CD4-positive, CD25-positive, alpha-beta regulatory T cell (primary cell): Measurements from ENCODE around the gene DNAJB8. TPM values are rescaled to one million over a fixed set of nuclear protein-coding genes. Genes with fewer than 3 reads are reported as not detected.
A peak's percentile ranks its signal among the peaks of the same experiment; 100 is the strongest.

Experiments used
- ATAC-seq, 2 donors: fragments of 150-1000 bp; cut with Tn5 transposase; one replicate each; pipeline ENCODE4 v1.10.0; 2021; ENCODE audit warnings: low read depth in 2 of 2, moderate number of reproducible peaks in 2 of 2, moderate library complexity in 1 of 2
- DNase-seq, 3 donors: peaks; one replicate each; pipeline versions ENCODE4 v3.0.0 to v3.0.0-alpha.2; 2012 to 2022; ENCODE audit warnings: mixed read lengths in 1 of 3
- H3K27ac ChIP-seq: one replicate; pipeline ENCODE4 v1.7.0; 2013; ENCODE audit warnings: mild to moderate bottlenecking, low read length; ENCODE audit not compliant: insufficient read depth, poor library complexity, severe bottlenecking
- H3K27me3 ChIP-seq: one replicate; pipeline ENCODE4 v1.7.0; 2013; ENCODE audit warnings: low read length; ENCODE audit not compliant: control insufficient read depth, insufficient read depth
- H3K36me3 ChIP-seq: one replicate; pipeline ENCODE4 v1.7.0; 2013; ENCODE audit warnings: mild to moderate bottlenecking, low read length, moderate library complexity; ENCODE audit not compliant: control insufficient read depth, insufficient read depth
- H3K4me1 ChIP-seq: 2 replicates; pipeline ENCODE4 v1.7.0; 2013; ENCODE audit warnings: mild to moderate bottlenecking, low read length; ENCODE audit not compliant: insufficient read depth, control insufficient read depth, poor library complexity, severe bottlenecking
- H3K4me3 ChIP-seq: one replicate; pipeline ENCODE4 v1.7.0; 2013; ENCODE audit warnings: low read depth, mild to moderate bottlenecking, low read length, moderate library complexity
- H3K9me3 ChIP-seq, 2 experiments: 1 replicate in 1 of 2; 2 replicates in 1 of 2; pipeline ENCODE4 v1.7.0; 2013; ENCODE audit warnings: low read length in 2 of 2, mild to moderate bottlenecking in 1 of 2, moderate library complexity in 1 of 2; ENCODE audit not compliant: control insufficient read depth in 2 of 2
- H3K27ac Mint-ChIP-seq, 3 donors: one replicate each; pipeline ENCODE4 v1.8.0; 2020 to 2022; ENCODE audit warnings: mild to moderate bottlenecking in 3 of 3, mixed read lengths in 3 of 3, moderate library complexity in 2 of 3
- H3K27me3 Mint-ChIP-seq: one replicate; pipeline ENCODE4 v1.8.0; 2022; ENCODE audit warnings: mild to moderate bottlenecking, mixed read lengths
- H3K36me3 Mint-ChIP-seq: one replicate; pipeline ENCODE4 v1.8.0; 2020; ENCODE audit warnings: mixed read lengths
- H3K4me1 Mint-ChIP-seq, 4 donors: one replicate each; pipeline ENCODE4 v1.8.0; 2020 to 2022; ENCODE audit warnings: mixed read lengths in 4 of 4, mild to moderate bottlenecking in 1 of 4
- H3K4me3 Mint-ChIP-seq, 4 donors: one replicate each; pipeline ENCODE4 v1.8.0; 2020 to 2022; ENCODE audit warnings: mild to moderate bottlenecking in 4 of 4, mixed read lengths in 4 of 4, moderate library complexity in 3 of 4
- H3K9me3 Mint-ChIP-seq, 7 donors: one replicate each; pipeline ENCODE4 v1.8.0; 2020 to 2022; ENCODE audit warnings: mixed read lengths in 7 of 7, mild to moderate bottlenecking in 3 of 7, moderate library complexity in 2 of 7
- polyA plus RNA-seq, 4 donors: library from polyadenylated mRNA; unstranded; fragments of 300-500 nt; fragmentation: Illumina TruSeq; gene quantifications; one replicate each; pipeline ENCODE4 v1.2.3, GENCODE V29; 2021
- total RNA-seq: library from RNA; stranded (reverse); gene quantifications from one replicate; pipeline ENCODE4 v1.2.3, GENCODE V29; 2022

The DNAJB8 gene
- total and polyA plus RNA-seq, 5 donors from 2014 or later = not detected

- Mint-ChIP-seq H3K4me3 (peak overlapping the region; percentile 52 to 85 (median 78)), H3K27ac (no peak overlapping the region), H3K9me3 (peaks cover 0 to 3% (median 0%) of the 10 kb centered on the region in 7 donors), H3K27me3 (peaks cover 77% of the 10 kb centered on the region), H3K4me1 (peaks cover 0 to 47% (median 8%) of the 10 kb centered on the region in 4 donors), H3K36me3 (no peaks in the 10 kb centered on the region)
- no peaks in the 10 kb centered on the region for H3K9me3 ChIP-seq
- DNase-seq (no peak), ATAC-seq (no peak)
- H3K27ac ChIP-seq = no peak overlapping the region
- no peaks in the 10 kb centered on the region for H3K36me3 ChIP-seq
- peaks cover 15% of the 10 kb centered on the region for H3K27me3 ChIP-seq
- peaks cover 67% of the 10 kb centered on the region for H3K4me1 ChIP-seq
- no peak overlapping the region for H3K4me3 ChIP-seq
These were observed 22.4 kb upstream of the DNAJB8 start for GRCh38 chr3:128488991-128489673.

GRCh38 chr3:128488636-128488990 lies 21.9 kb upstream of the DNAJB8 start:
- Histone ChIP-seq H3K9me3 (no peaks in the 10 kb centered on the region), H3K4me3 (no peak overlapping the region), H3K4me1 (peaks cover 67% of the 10 kb centered on the region), H3K27ac (no peak overlapping the region), H3K27me3 (peaks cover 13% of the 10 kb centered on the region), H3K36me3 (no peaks in the 10 kb centered on the region)
- H3K9me3 Mint-ChIP-seq = peaks cover 0 to 4% (median 0%) of the 10 kb centered on the region in 7 donors
- H3K27ac Mint-ChIP-seq = no peak overlapping the region
- peaks cover 0 to 50% (median 8%) of the 10 kb centered on the region in 4 donors for H3K4me1 Mint-ChIP-seq
- no peaks in the 10 kb centered on the region for H3K36me3 Mint-ChIP-seq
- peaks cover 77% of the 10 kb centered on the region for H3K27me3 Mint-ChIP-seq
- ATAC-seq (no peak), DNase-seq (no peak)
- H3K4me3 Mint-ChIP-seq = peak overlapping the region; percentile 52 to 79 (median 70)

GRCh38 chr3:128487813-128488635 lies 21.3 kb upstream of the DNAJB8 start:
- no peak overlapping the region for H3K27ac Mint-ChIP-seq
- no peak for ATAC-seq
- H3K9me3 Mint-ChIP-seq = peaks cover 0 to 7% (median 0%) of the 10 kb centered on the region in 7 donors
- Histone ChIP-seq H3K36me3 (no peaks in the 10 kb centered on the region), H3K27me3 (peaks cover 13% of the 10 kb centered on the region), H3K4me1 (peaks cover 72% of the 10 kb centered on the region), H3K4me3 (no peak overlapping the region), H3K9me3 (no peaks in the 10 kb centered on the region), H3K27ac (no peak overlapping the region)
- peaks cover 0 to 52% (median 12%) of the 10 kb centered on the region in 4 donors for H3K4me1 Mint-ChIP-seq
- H3K36me3 Mint-ChIP-seq = no peaks in the 10 kb centered on the region
- H3K4me3 Mint-ChIP-seq = peak overlapping the region; percentile 59 to 84 (median 64)
- peaks cover 78% of the 10 kb centered on the region for H3K27me3 Mint-ChIP-seq
- DNase-seq = peak in 1 of 3 donors; percentile 27

GRCh38 chr3:128487538-128487812 lies 20.8 kb upstream of the DNAJB8 start:
- H3K27me3 ChIP-seq = peaks cover 13% of the 10 kb centered on the region
- H3K4me3 ChIP-seq = no peak overlapping the region
- DNase-seq (no peak), ATAC-seq (no peak)
- no peak overlapping the region for H3K27ac ChIP-seq
- Mint-ChIP-seq H3K36me3 (no peaks in the 10 kb centered on the region), H3K4me1 (peaks cover 0 to 53% (median 13%) of the 10 kb centered on the region in 4 donors), H3K27me3 (peaks cover 80% of the 10 kb centered on the region), H3K27ac (no peak overlapping the region), H3K4me3 (peak overlapping the region; percentile 80 to 91 (median 85)), H3K9me3 (peaks cover 0 to 7% (median 0%) of the 10 kb centered on the region in 7 donors)
- H3K4me1 ChIP-seq = peaks cover 70% of the 10 kb centered on the region
- no peaks in the 10 kb centered on the region for H3K36me3 ChIP-seq
- H3K9me3 ChIP-seq = no peaks in the 10 kb centered on the region

GRCh38 chr3:128486681-128487537 lies 20.2 kb upstream of the DNAJB8 start:
- H3K27me3 ChIP-seq = peaks cover 13% of the 10 kb centered on the region
- Mint-ChIP-seq H3K9me3 (peaks cover 0 to 7% (median 0%) of the 10 kb centered on the region in 7 donors), H3K4me3 (peak overlapping the region; percentile 80 to 91 (median 85)), H3K4me1 (peaks cover 0 to 52% (median 13%) of the 10 kb centered on the region in 4 donors), H3K36me3 (no peaks in the 10 kb centered on the region), H3K27ac (peak overlapping the region in 1 of 3 donors; percentile 48), H3K27me3 (peaks cover 82% of the 10 kb centered on the region)
- no peaks in the 10 kb centered on the region for H3K36me3 ChIP-seq
- H3K9me3 ChIP-seq = no peaks in the 10 kb centered on the region
- DNase-seq = peak in 1 of 3 donors; percentile 23
- ATAC-seq = no peak
- no peak overlapping the region for H3K4me3 ChIP-seq
- H3K27ac ChIP-seq = no peak overlapping the region
- peaks cover 65% of the 10 kb centered on the region for H3K4me1 ChIP-seq

- Mint-ChIP-seq H3K9me3 (peaks cover 0 to 7% (median 0%) of the 10 kb centered on the region in 7 donors), H3K4me3 (peak overlapping the region; percentile 34 to 86 (median 66)), H3K27me3 (peaks cover 77% of the 10 kb centered on the region), H3K4me1 (peaks cover 0 to 46% (median 13%) of the 10 kb centered on the region in 4 donors), H3K27ac (no peak overlapping the region), H3K36me3 (no peaks in the 10 kb centered on the region)
- DNase-seq (no peak), ATAC-seq (no peak)
- peaks cover 58% of the 10 kb centered on the region for H3K4me1 ChIP-seq
- no peaks in the 10 kb centered on the region for H3K36me3 ChIP-seq
- H3K4me3 ChIP-seq = no peak overlapping the region
- no peaks in the 10 kb centered on the region for H3K9me3 ChIP-seq
- H3K27me3 ChIP-seq = peaks cover 11% of the 10 kb centered on the region
- H3K27ac ChIP-seq = no peak overlapping the region
These were observed 19.5 kb upstream of the DNAJB8 start for GRCh38 chr3:128486205-128486628.
